Adrenal gland (tissue), 12 donors: Measurements from ENCODE around the gene SHB. TPM values are rescaled to one million over a fixed set of nuclear protein-coding genes. Genes with fewer than 3 reads are reported as not detected.

Source experiments
- DNase-seq, 7 donors: peaks; one replicate each; pipeline ENCODE4 v3.0.0-alpha.2; 2019 to 2020
- H3K27ac ChIP-seq, 5 donors: fragments of 200-600 bp; sonication (generic) in 4 of 5; 1 replicate in 3 of 5; 2 replicates in 2 of 5; pipeline versions ENCODE4 v1.5.1 to v1.8.0; 2016 to 2020; ENCODE audit warnings: mild to moderate bottlenecking in 1 of 5
- H3K27me3 ChIP-seq: fragments of 200-600 bp; 2 replicates; pipeline ENCODE4 v1.8.0; 2021
- H3K36me3 ChIP-seq, 2 donors: fragments of 200-600 bp; replicated peaks in 1 of 2; 1 replicate in 1 of 2; 2 replicates in 1 of 2; pipeline versions ENCODE4 v1.5.1 to v1.8.0; 2018 to 2022
- H3K4me1 ChIP-seq, 2 donors: fragments of 200-600 bp; replicated peaks in 1 of 2; 1 replicate in 1 of 2; 2 replicates in 1 of 2; pipeline versions ENCODE4 v1.5.1 to v1.8.0; 2018 to 2021
- H3K4me3 ChIP-seq, 4 donors: fragments of 200-600 bp; sonication (generic) in 3 of 4; one replicate each; pipeline ENCODE4 v1.5.1; 2016 to 2018
- H3K9me3 ChIP-seq, 3 donors: fragments of 200-600 bp; sonication (generic) in 1 of 3; replicated peaks in 1 of 3; 1 replicate in 2 of 3; 2 replicates in 1 of 3; pipeline versions ENCODE4 v1.5.1 to v1.8.0; 2016 to 2021
- CTCF ChIP-seq, 6 experiments: fragments of 450-650 bp in 4 of 6; fragments of 200-600 bp in 2 of 6; sonication (generic) in 1 of 6; IDR thresholded peaks; 1 replicate in 5 of 6; 2 replicates in 1 of 6; pipeline versions ENCODE4 v1.5.1 to v1.8.0; 2016 to 2021; ENCODE audit warnings: antibody characterized with exemption in 6 of 6, mild to moderate bottlenecking in 2 of 6, moderate library complexity in 1 of 6
- POLR2A ChIP-seq, 2 donors: fragments of 450-650 bp; IDR thresholded peaks; one replicate each; pipeline ENCODE4 v1.6.1; 2017; ENCODE audit warnings: antibody characterized with exemption in 2 of 2, mild to moderate bottlenecking in 2 of 2, moderate library complexity in 1 of 2
- WGBS, 4 donors: extraction: QIAGEN DNeasy Blood & Tissue Kit in 2 of 4; methylation state at CpG; one replicate each; pipeline versions ENCODE4 v1.1.5 to v1.1.7; 2013 to 2017; 5-methylcytosine and 5-hydroxymethylcytosine counted together
- intact Hi-C, 2 donors: fragments of 100-400 bp; cut with DNase I; formaldehyde crosslinking; loops; one replicate each; pipeline versions ENCODE4 v1.14.1 to v1.15.0; 2022 to 2023
- polyA plus RNA-seq, 3 donors: library from polyadenylated mRNA; stranded (reverse); fragments of 200-250 nt in 2 of 3; fragments of 350-450 nt in 1 of 3; fragmentation: Illumina TruSeq in 1 of 3; extraction: RNeasy Lipid Tissue Mini Kit (QIAGEN cat#74804) in 1 of 3; gene quantifications; one replicate each; pipeline ENCODE4 v1.2.3, GENCODE V29; 2013 to 2014
- total RNA-seq, 9 donors: library from RNA; depleted of rRNA in 4 of 9; stranded (reverse); fragments of >200 nt in 4 of 9; fragments of 120-200 nt in 1 of 9; fragmentation: NEBNext Ultra II Directional in 1 of 9; extraction: Animal tissue kit (Norgen Biotek cat#: 25700) in 1 of 9; gene quantifications; one replicate each; pipeline versions ENCODE4 v1.1.0 to v1.2.4, GENCODE V29; 2013 to 2023
- donor health status: healthy with polysubstance abuse.
- donor health status: Bipolar disorder and iron deficiency.
- donor health status: DM: yes; HTN: yes; CAD: no.
- donor health status: DM: no; HTN: no; CAD: no.
- donor health status: DM: no; HTN: no; CAD: no.
- donor health status: DM: yes; HTN: yes; CAD: no.

SHB gene
- total and polyA plus RNA-seq, 12 donors, result 3.2 to 21.2 (median 11.1) TPM

GRCh38 chr9:38020151-38021076 lies 48.6 kb downstream of the SHB start:
- intact Hi-C loops, result no loop called here
- no peak for DNase-seq
- no peaks in the 10 kb centered on the region for H3K9me3 ChIP-seq
- H3K4me3 ChIP-seq, result no peak overlapping the region
- peak overlapping the region in 2 of 5 donors; percentile 15 to 27 for H3K27ac ChIP-seq
- H3K36me3 ChIP-seq, result no peaks in the 10 kb centered on the region
- TF ChIP-seq CTCF (IDR thresholded peaks at IDR 0.05), result peak in 1 of 6 experiments; percentile 9
- no peak for TF ChIP-seq POLR2A (IDR thresholded peaks at IDR 0.05)
- no peaks in the 10 kb centered on the region for H3K27me3 ChIP-seq
- peaks cover 0 to 54% of the 10 kb centered on the region in 2 donors for H3K4me1 ChIP-seq
- 55 to 66% (median 61%) methylated on average over 10 of the region's 10 CpGs for WGBS, 4 donors

DNA sequence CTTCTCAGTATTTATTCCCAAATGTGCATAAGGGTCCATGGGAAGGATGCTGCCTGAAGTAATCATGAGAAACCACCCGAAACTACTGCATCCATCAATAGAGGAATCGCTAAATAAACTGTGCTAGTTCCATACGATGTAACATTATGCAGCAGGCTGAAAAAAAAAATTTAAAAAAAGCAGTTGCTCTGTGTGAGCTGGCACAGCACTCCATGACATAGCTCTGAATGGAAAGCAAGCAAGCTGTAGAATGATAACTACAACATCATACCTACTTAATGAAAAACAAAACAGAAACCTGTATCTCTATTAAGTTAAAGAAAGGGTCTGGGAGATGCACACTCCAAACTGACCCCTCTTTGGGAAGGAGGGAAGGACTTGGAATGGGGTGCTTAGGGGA lies 49.3 kb downstream of the SHB start:
- WGBS, 4 donors, result 83 to 93% (median 89%) methylated on average over 3 of the region's 3 CpGs
- H3K27me3 ChIP-seq, result no peaks in the 10 kb centered on the region
- H3K4me3 ChIP-seq, result no peak overlapping the region
- peaks cover 0 to 53% of the 10 kb centered on the region in 2 donors for H3K4me1 ChIP-seq
- H3K36me3 ChIP-seq, result no peaks in the 10 kb centered on the region
- intact Hi-C loops, result loop anchor here in 1 of 2 donors (10.0 kb wide), 1 partner anchor 135 kb away; no protein-coding TSS in a partner anchor
- no peaks in the 10 kb centered on the region for H3K9me3 ChIP-seq
- no peak for DNase-seq
- H3K27ac ChIP-seq, result peak overlapping the region in 2 of 5 donors; percentile 27 to 65
- no peak for TF ChIP-seq POLR2A (IDR thresholded peaks at IDR 0.05)
- no peak for TF ChIP-seq CTCF (IDR thresholded peaks at IDR 0.05)

DNA sequence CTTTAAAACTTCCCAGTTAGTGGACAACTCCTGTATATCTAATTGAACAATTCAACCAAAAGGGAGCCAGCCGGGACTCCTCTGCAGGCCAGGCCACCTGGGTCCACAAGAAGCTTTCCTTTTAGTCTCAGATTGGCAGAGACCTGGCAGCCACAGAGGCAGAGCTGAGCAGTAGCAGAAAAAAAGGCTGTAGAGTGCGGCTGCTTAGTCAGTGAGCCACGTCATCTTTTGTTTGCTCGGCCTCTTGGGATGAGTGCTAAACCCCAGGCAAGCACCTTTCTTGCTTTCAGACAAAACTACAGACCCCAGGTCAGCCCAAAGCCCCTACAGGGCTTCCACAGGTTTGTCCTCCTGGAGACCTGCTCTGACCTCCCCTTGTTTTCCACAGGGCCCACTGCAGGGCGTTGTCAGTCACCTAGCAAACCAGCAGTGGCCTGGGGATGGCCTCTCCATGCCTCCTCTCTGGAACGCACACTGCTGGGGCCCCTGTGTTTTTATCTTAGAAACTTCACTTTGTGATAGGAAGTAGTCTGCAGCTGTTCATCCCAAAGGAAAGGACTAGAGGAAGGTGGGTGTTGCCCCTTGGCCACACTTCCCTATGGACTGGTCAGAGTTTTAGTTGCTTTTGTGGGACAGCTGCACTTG lies 49.9 kb downstream of the SHB start:
- DNase-seq, result peak in 5 of 7 donors; percentile 49 to 78 (median 53)
- peak overlapping the region in 2 of 5 donors; percentile 65 to 71 for H3K27ac ChIP-seq
- no peaks in the 10 kb centered on the region for H3K9me3 ChIP-seq
- TF ChIP-seq POLR2A (IDR thresholded peaks at IDR 0.05), result no peak
- TF ChIP-seq CTCF (IDR thresholded peaks at IDR 0.05), result no peak
- no peaks in the 10 kb centered on the region for H3K36me3 ChIP-seq
- WGBS, 4 donors, result 63 to 73% (median 72%) methylated on average over 2 to 6 of the region's 6 CpGs
- intact Hi-C loops, result loop anchor here in 1 of 2 donors (10.0 kb wide), 1 partner anchor 136 kb away; no protein-coding TSS in a partner anchor
- peaks cover 0 to 50% of the 10 kb centered on the region in 2 donors for H3K4me1 ChIP-seq
- H3K4me3 ChIP-seq, result no peak overlapping the region
- H3K27me3 ChIP-seq, result no peaks in the 10 kb centered on the region
